ENCODE data around the gene CRACDL. TPM values are rescaled to one million over a fixed set of nuclear protein-coding genes. Genes with fewer than 3 reads are reported as not detected.

The CRACDL gene
- total RNA-seq, 1 donor from 2014 or later = 3.0 TPM

DNA sequence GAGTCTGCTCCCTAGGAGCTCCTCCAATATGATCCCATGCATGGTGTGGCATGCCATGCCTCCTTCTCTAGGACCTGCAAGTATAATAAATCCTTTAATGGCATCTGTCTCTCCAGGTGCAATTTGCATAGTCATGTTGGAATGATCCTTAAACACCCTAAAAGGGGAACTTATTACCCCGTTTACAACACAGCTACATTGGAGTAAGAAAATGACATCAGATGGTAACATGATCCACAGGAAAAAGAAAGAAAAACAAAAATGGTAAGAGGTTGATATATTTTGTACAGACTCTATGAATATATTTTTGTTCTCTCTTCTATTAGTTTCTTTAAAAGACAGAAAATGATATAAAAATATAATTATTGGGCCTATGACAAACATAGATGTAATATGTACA, 79.0 kb downstream of the CRACDL start:
- Histone ChIP-seq H3K4me3 (no peak overlapping the region), H3K27ac (replicated peaks) (no peak overlapping the region), H3K36me3 (no peaks in the 10 kb centered on the region), H3K4me1 (no peaks in the 10 kb centered on the region), H3K9me3 (replicated peaks) (peaks cover 65% of the 10 kb centered on the region), H3K27me3 (ENCODE audit: low read depth) (peaks cover 4% of the 10 kb centered on the region)
- no peak for DNase-seq
- TF ChIP-seq, protein P1, sequence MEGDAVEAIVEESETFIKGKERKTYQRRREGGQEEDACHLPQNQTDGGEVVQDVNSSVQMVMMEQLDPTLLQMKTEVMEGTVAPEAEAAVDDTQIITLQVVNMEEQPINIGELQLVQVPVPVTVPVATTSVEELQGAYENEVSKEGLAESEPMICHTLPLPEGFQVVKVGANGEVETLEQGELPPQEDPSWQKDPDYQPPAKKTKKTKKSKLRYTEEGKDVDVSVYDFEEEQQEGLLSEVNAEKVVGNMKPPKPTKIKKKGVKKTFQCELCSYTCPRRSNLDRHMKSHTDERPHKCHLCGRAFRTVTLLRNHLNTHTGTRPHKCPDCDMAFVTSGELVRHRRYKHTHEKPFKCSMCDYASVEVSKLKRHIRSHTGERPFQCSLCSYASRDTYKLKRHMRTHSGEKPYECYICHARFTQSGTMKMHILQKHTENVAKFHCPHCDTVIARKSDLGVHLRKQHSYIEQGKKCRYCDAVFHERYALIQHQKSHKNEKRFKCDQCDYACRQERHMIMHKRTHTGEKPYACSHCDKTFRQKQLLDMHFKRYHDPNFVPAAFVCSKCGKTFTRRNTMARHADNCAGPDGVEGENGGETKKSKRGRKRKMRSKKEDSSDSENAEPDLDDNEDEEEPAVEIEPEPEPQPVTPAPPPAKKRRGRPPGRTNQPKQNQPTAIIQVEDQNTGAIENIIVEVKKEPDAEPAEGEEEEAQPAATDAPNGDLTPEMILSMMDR (IDR thresholded peaks at IDR 0.05; ENCODE audit: borderline replicate concordance) = no peak
- intact Hi-C loops (cut with micrococcal nuclease) = no loop called here

DNA sequence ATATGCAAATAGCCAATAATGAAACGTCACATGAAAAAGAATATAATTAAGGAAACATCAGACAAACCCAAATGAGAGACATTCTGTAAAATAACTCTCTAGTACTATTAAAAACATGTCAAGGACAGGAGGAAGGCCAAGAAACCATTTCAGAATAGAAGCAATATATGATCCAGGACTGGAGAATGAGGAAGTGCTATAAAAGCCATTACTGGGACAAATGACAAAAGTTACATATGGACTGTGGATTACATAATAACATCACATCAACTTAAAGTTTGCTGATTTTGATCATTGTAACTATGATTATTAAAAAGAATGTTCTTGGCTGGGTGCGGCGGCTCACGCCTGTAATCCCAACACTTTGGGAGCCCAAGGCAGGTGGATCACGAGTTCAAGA, 81.3 kb downstream of the CRACDL start:
- no peak for DNase-seq

DNA sequence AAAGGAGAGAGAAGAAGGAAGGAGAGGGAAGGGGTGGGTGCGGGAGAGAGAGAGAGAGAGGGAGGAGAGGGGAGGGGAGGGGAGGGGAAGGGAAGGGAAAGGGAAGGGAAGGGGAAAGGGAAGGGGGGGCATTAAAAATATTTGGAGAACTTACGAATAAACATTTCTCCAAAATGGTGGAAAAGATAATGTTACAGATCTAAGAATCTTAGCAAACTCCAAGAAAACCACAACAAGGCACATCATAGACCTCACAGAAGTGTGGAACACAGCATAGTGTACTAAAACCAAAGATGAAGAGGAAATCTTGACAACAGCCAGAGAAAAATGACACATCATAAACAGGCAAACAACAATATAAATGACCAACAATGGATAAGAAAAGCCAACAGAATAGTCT, 83.1 kb downstream of the CRACDL start:
- Histone ChIP-seq H3K4me3 (no peak overlapping the region), H3K27me3 (ENCODE audit: low read depth) (peaks cover 43% of the 10 kb centered on the region), H3K27ac (replicated peaks) (no peak overlapping the region), H3K36me3 (no peaks in the 10 kb centered on the region), H3K4me1 (no peaks in the 10 kb centered on the region), H3K9me3 (replicated peaks) (peaks cover 25% of the 10 kb centered on the region)
- TF ChIP-seq, protein P1 (IDR thresholded peaks at IDR 0.05; ENCODE audit: borderline replicate concordance) = no peak
- DNase-seq = no peak
- intact Hi-C loops (cut with micrococcal nuclease) = no loop called here

More for the DNA sequence above, 81.3 kb downstream of the CRACDL start:
- no peaks in the 10 kb centered on the region for H3K4me1 ChIP-seq
- no peaks in the 10 kb centered on the region for H3K36me3 ChIP-seq
- TF ChIP-seq, protein P1 (IDR thresholded peaks at IDR 0.05; ENCODE audit: borderline replicate concordance) = no peak
- peaks cover 26% of the 10 kb centered on the region for H3K27me3 ChIP-seq (ENCODE audit: low read depth)
- intact Hi-C loops (cut with micrococcal nuclease) = no loop called here
- no peak overlapping the region for H3K27ac ChIP-seq (replicated peaks)
- peaks cover 42% of the 10 kb centered on the region for H3K9me3 ChIP-seq (replicated peaks)
- no peak overlapping the region for H3K4me3 ChIP-seq

DNA sequence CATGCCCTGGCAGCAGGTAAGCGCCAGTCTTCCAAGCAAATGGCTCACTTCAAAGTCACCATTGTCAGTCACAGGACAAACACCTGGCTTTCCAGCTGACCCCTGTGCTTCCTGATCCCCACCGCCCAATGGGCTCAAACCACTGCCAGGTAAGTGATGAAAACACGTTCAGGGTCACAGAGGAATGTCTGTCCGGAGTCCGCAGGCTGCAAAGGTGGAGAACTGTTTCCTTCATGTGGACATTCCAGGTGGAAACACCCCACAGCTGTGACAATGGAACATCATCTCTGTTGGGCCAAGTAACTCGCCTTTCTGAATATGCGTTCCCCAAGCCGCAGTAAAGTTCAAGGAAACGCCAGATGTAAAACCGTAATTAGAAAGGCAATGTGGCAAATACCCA, 86.0 kb downstream of the CRACDL start:
- H3K36me3 ChIP-seq = no peaks in the 10 kb centered on the region
- H3K27me3 ChIP-seq (ENCODE audit: low read depth) = peaks cover 55% of the 10 kb centered on the region
- TF ChIP-seq, protein P1 (IDR thresholded peaks at IDR 0.05; ENCODE audit: borderline replicate concordance) = no peak
- H3K27ac ChIP-seq (replicated peaks) = no peak overlapping the region
- no peaks in the 10 kb centered on the region for H3K4me1 ChIP-seq
- H3K9me3 ChIP-seq (replicated peaks) = no peaks in the 10 kb centered on the region
- intact Hi-C loops (cut with micrococcal nuclease) = no loop called here
- DNase-seq = no peak
- H3K4me3 ChIP-seq = no peak overlapping the region

DNA sequence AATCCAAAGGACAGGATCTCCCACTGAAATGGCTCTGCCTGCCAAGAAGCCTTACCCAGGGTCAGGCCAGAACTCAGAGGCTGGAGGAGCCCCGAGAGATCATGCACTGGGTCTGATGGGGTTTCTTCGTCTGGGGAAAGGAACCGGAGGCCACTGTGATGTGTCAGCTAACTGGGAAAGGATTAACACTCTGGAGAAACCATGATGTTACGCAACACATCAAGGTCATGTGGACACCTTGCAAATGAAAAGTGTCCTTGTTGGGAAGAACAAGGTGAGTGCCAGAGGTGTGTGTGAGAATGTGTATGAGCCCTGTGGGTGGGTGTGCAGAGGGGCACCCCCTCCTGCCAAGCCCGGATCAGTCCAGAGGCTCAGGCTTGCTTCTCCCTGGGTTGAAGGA, 86.9 kb downstream of the CRACDL start:
- no peaks in the 10 kb centered on the region for H3K9me3 ChIP-seq (replicated peaks)
- intact Hi-C loops (cut with micrococcal nuclease) = no loop called here
- no peaks in the 10 kb centered on the region for H3K36me3 ChIP-seq
- peaks cover 58% of the 10 kb centered on the region for H3K27me3 ChIP-seq (ENCODE audit: low read depth)
- TF ChIP-seq, protein P1 (IDR thresholded peaks at IDR 0.05; ENCODE audit: borderline replicate concordance) = no peak
- no peaks in the 10 kb centered on the region for H3K4me1 ChIP-seq
- H3K4me3 ChIP-seq = no peak overlapping the region
- H3K27ac ChIP-seq (replicated peaks) = no peak overlapping the region
- DNase-seq = no peak

DNA sequence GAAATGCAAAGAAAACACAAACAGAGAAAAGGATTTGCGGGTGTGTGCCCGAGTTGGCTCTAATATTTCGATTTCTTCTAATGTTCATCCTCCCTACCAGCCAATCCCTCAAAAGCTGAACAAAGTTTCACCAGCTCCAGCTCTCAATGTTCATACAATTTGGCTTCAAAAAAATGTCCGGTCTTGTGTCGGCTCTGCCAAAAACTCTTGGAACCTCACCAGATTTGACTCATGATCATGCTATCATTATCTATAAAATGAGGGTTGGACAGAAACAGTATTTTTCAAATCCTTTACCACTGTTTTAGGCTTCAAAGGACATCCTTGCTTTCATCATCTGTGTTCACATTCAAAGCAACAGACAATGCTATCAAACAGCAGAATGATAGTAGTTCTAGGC, 88.2 kb downstream of the CRACDL start:
- TF ChIP-seq, protein P1 (IDR thresholded peaks at IDR 0.05; ENCODE audit: borderline replicate concordance) = no peak
- peaks cover 58% of the 10 kb centered on the region for H3K27me3 ChIP-seq (ENCODE audit: low read depth)
- H3K4me3 ChIP-seq = no peak overlapping the region
- DNase-seq = no peak
- H3K36me3 ChIP-seq = no peaks in the 10 kb centered on the region
- H3K9me3 ChIP-seq (replicated peaks) = no peaks in the 10 kb centered on the region
- intact Hi-C loops (cut with micrococcal nuclease) = no loop called here
- no peak overlapping the region for H3K27ac ChIP-seq (replicated peaks)
- no peaks in the 10 kb centered on the region for H3K4me1 ChIP-seq
